Hepatocyte (in vitro differentiated cells): ENCODE data around the gene CASP6.

Experiments
- CTCF ChIP-seq: fragments of 200-600 bp; sonication (generic); IDR thresholded peaks from 2 replicates; pipeline ENCODE4 v1.5.1; 2016; ENCODE audit warnings: antibody characterized with exemption, mild to moderate bottlenecking; ENCODE audit not compliant: poor library complexity
- EZH2 ChIP-seq: fragments of 200-600 bp; sonication (generic); IDR thresholded peaks from 2 replicates; pipeline ENCODE4 v1.6.1; 2016; ENCODE audit warnings: antibody characterized with exemption, mild to moderate bottlenecking, borderline replicate concordance
- EZH2phosphoT487 ChIP-seq: fragments of 200-600 bp; sonication (generic); IDR thresholded peaks from one replicate; pipeline ENCODE4 v1.6.1; 2018; ENCODE audit warnings: antibody characterized with exemption, mild to moderate bottlenecking, low read depth, moderate library complexity; ENCODE audit not compliant: unreplicated experiment, severe bottlenecking

GRCh38 chr4:109728385-109728784 is 25.1 kb upstream of the CASP6 start:
- TF ChIP-seq EZH2phosphoT487 (no peak), CTCF (no peak), EZH2 (no peak)
